Smooth muscle cell (in vitro differentiated cells): Measurements from ENCODE around the gene MAP3K21. TPM values are rescaled to one million over a fixed set of nuclear protein-coding genes. Genes with fewer than 3 reads are reported as not detected.
A peak's percentile ranks its signal among the peaks of the same experiment; 100 is the strongest.

Source experiments
- DNase-seq: peaks from one replicate; lab custom pipeline; 2025; ENCODE audit not compliant: unreplicated experiment; lab: John Stamatoyannopoulos, UW
- H2AFZ ChIP-seq: fragments of 200-600 bp; sonication (generic); 2 replicates; pipeline ENCODE4 v1.6.0; 2016; ENCODE audit warnings: antibody characterized with exemption, low read depth, mild to moderate bottlenecking
- H3F3A ChIP-seq: fragments of 200-600 bp; sonication (generic); 2 replicates; pipeline ENCODE4 v1.6.0; 2017; ENCODE audit warnings: antibody characterized with exemption, low read depth
- H3K27ac ChIP-seq: fragments of 200-600 bp; sonication (generic); 2 replicates; pipeline ENCODE4 v1.5.1; 2016; ENCODE audit warnings: low read depth, mild to moderate bottlenecking
- H3K27me3 ChIP-seq: fragments of 200-600 bp; sonication (generic); 2 replicates; pipeline ENCODE4 v1.6.1; 2016; ENCODE audit warnings: low read depth, mild to moderate bottlenecking
- H3K36me3 ChIP-seq: fragments of 200-600 bp; sonication (generic); 2 replicates; pipeline ENCODE4 v1.5.1; 2016; ENCODE audit warnings: low read depth
- H3K4me1 ChIP-seq: fragments of 200-600 bp; sonication (generic); 2 replicates; pipeline ENCODE4 v1.5.1; 2016; ENCODE audit warnings: low read depth
- H3K4me2 ChIP-seq: fragments of 200-600 bp; sonication (generic); 2 replicates; pipeline ENCODE4 v1.6.0; 2016; ENCODE audit warnings: mild to moderate bottlenecking
- H3K4me3 ChIP-seq: fragments of 200-600 bp; sonication (generic); 2 replicates; pipeline ENCODE4 v1.5.1; 2016; ENCODE audit warnings: mild to moderate bottlenecking
- H3K79me2 ChIP-seq: fragments of 200-600 bp; sonication (generic); 2 replicates; pipeline ENCODE4 v1.6.0; 2016; ENCODE audit warnings: low read depth, mild to moderate bottlenecking
- H3K9ac ChIP-seq: fragments of 200-600 bp; sonication (generic); 2 replicates; pipeline ENCODE4 v1.6.0; 2016; ENCODE audit warnings: low read depth
- H3K9me3 ChIP-seq: fragments of 200-600 bp; sonication (generic); replicated peaks from 2 replicates; pipeline ENCODE4 v1.5.1; 2016; ENCODE audit warnings: low read depth
- H4K20me1 ChIP-seq: fragments of 200-600 bp; sonication (generic); 2 replicates; pipeline ENCODE4 v1.6.0; 2016; ENCODE audit warnings: low read depth
- CTCF ChIP-seq: fragments of 200-600 bp; sonication (generic); IDR thresholded peaks from 2 replicates; pipeline ENCODE4 v1.5.1; 2017; ENCODE audit warnings: borderline replicate concordance, mild to moderate bottlenecking, antibody characterized with exemption; ENCODE audit not compliant: insufficient read depth, poor library complexity, severe bottlenecking
- WGBS: methylation state at CpG from one replicate; pipeline ENCODE4 v1.1.7; 2016; ENCODE audit warnings: low lambda C conversion rate; 5-methylcytosine and 5-hydroxymethylcytosine counted together
- polyA plus RNA-seq: library from polyadenylated mRNA; unstranded; fragments of >200 nt; fragmentation: Nextera tagmentation; extraction: Ambion mirVana; gene quantifications from 2 replicates; pipeline ENCODE4 v1.2.1, GENCODE V29; 2016
- total RNA-seq: library from RNA; depleted of rRNA; stranded (reverse); fragments of >200 nt; gene quantifications from 2 replicates; pipeline ENCODE4 v1.2.3, GENCODE V29; 2014

The MAP3K21 gene
- total and polyA plus RNA-seq, 2 experiments from 2014 or later = 0.40 to 2.4 TPM

GRCh38 chr1:233290396-233291034 lies 37.0 kb upstream of the MAP3K21 start:
- Histone ChIP-seq H3K36me3 (no peaks in the 10 kb centered on the region), H3K4me3 (no peak overlapping the region), H4K20me1 (no peaks in the 10 kb centered on the region), H3K79me2 (peaks cover 24% of the 10 kb centered on the region), H3K9me3 (no peaks in the 10 kb centered on the region), H2AFZ (no peak overlapping the region), H3K9ac (no peak overlapping the region), H3F3A (peaks cover 6% of the 10 kb centered on the region), H3K4me2 (no peak overlapping the region), H3K27me3 (no peaks in the 10 kb centered on the region), H3K4me1 (peaks cover 4% of the 10 kb centered on the region), H3K27ac (no peak overlapping the region)
- DNase-seq = no peak
- WGBS = 83% methylated on average over 5 of the region's 5 CpGs
- TF ChIP-seq CTCF = no peak

- H3F3A ChIP-seq = peaks cover 6% of the 10 kb centered on the region
- H3K79me2 ChIP-seq = peaks cover 24% of the 10 kb centered on the region
- no peak overlapping the region for H3K9ac ChIP-seq
- no peak for DNase-seq
- 84% methylated on average over 3 of the region's 3 CpGs for WGBS
- H3K4me3 ChIP-seq = no peak overlapping the region
- H3K36me3 ChIP-seq = no peaks in the 10 kb centered on the region
- H4K20me1 ChIP-seq = no peaks in the 10 kb centered on the region
- no peak overlapping the region for H2AFZ ChIP-seq
- no peaks in the 10 kb centered on the region for H3K9me3 ChIP-seq
- H3K27ac ChIP-seq = peak overlapping the region; percentile 87
- H3K4me2 ChIP-seq = peak overlapping the region; percentile 96
- no peak for TF ChIP-seq CTCF
- no peaks in the 10 kb centered on the region for H3K27me3 ChIP-seq
- peaks cover 4% of the 10 kb centered on the region for H3K4me1 ChIP-seq
These were observed 33.7 kb upstream of the MAP3K21 start for GRCh38 chr1:233293556-233294446.

GRCh38 chr1:233294913-233295236 lies 32.6 kb upstream of the MAP3K21 start:
- no peak for DNase-seq
- Histone ChIP-seq H3K27me3 (no peaks in the 10 kb centered on the region), H4K20me1 (no peaks in the 10 kb centered on the region), H3F3A (peaks cover 6% of the 10 kb centered on the region), H2AFZ (peak overlapping the region; percentile 95), H3K79me2 (peaks cover 24% of the 10 kb centered on the region), H3K4me1 (peaks cover 4% of the 10 kb centered on the region), H3K4me2 (peak overlapping the region; percentile 96), H3K27ac (peak overlapping the region; percentile 87), H3K9ac (peak overlapping the region; percentile 67), H3K4me3 (peak overlapping the region; percentile 81), H3K36me3 (no peaks in the 10 kb centered on the region), H3K9me3 (no peaks in the 10 kb centered on the region)
- TF ChIP-seq CTCF = no peak
- under 1% methylated on average over 8 of the region's 8 CpGs for WGBS
